Lower leg skin (tissue), 4 donors: Measurements from ENCODE around the gene DTX3. TPM values are rescaled to one million over a fixed set of nuclear protein-coding genes. Genes with fewer than 3 reads are reported as not detected.

Experiments
- DNase-seq, 2 donors: peaks; one replicate each; pipeline ENCODE4 v3.0.0-alpha.2; 2019; ENCODE audit warnings: low spot score in 2 of 2
- H3K4me3 ChIP-seq: fragments of 200-600 bp; sonication (generic); 2 replicates; pipeline ENCODE4 v1.5.1; 2017; ENCODE audit warnings: mild to moderate bottlenecking, low read depth; ENCODE audit not compliant: poor library complexity, severe bottlenecking
- POLR2A ChIP-seq, 2 donors: fragments of 450-650 bp; IDR thresholded peaks; one replicate each; pipeline ENCODE4 v1.6.1; 2016 to 2017; ENCODE audit warnings: antibody characterized with exemption in 2 of 2, mild to moderate bottlenecking in 1 of 2, moderate library complexity in 1 of 2
- WGBS, 2 donors: methylation state at CpG; one replicate each; pipeline ENCODE4 v1.1.5; 2018; 5-methylcytosine and 5-hydroxymethylcytosine counted together
- intact Hi-C: fragments of 100-400 bp; cut with DNase I; formaldehyde crosslinking; loops from one replicate; pipeline ENCODE4 v1.15.0; 2023; ENCODE audit warnings: low total_unique reads
- total RNA-seq, 4 donors: library from RNA; depleted of rRNA; stranded (reverse); fragments of >200 nt; gene quantifications; one replicate each; pipeline ENCODE4 v1.1.0, GENCODE V29; 2016
- TF ChIP-seq, protein P1 (sequence below), 3 donors: fragments of 450-650 bp; IDR thresholded peaks; one replicate each; pipeline ENCODE4 v1.5.1; 2016; ENCODE audit warnings: antibody characterized with exemption in 3 of 3, mild to moderate bottlenecking in 3 of 3, moderate library complexity in 2 of 3

Gene DTX3
- total RNA-seq, 4 donors from 2014 or later, result 6.1 to 17.4 (median 11.4) TPM

DNA sequence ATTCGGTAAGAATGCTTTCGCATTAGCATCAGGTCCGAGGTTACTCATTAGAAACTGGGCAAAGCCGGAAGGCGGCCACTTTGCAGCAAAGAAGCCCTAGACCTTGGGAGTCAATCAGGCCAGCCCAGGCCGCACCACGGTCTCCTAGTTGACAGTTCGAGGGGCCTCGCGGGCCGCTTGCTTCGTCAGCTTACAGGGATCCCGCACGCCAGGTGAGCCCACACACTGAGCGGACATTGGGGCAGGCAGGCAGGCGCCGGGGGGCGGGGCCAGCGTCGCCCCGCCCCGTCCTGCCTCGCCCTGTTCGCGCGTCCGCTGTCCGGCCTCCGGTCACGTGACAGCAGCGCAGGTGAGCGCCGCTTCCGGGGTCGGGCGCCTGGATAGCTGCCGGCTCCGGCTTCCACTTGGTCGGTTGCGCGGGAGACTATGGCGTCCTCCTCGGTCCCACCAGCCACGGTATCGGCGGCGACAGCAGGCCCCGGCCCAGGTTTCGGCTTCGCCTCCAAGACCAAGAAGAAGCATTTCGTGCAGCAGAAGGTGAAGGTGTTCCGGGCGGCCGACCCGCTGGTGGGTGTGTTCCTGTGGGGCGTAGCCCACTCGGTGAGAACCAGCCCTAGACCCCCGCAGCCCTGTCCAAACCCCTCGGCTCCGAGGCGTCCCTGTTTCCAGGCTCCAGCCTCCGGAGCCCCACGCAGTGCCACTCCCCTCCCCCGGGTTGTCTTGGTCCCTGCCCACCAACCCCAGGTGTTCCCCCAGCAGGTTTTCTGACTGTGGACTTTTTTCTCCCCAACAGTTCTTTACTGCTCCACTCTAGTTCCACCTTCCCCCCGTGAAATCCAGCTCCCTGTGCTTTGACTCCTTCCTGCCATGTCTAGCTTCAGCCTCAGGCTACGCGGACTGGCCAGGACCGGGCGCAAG, 13.5 kb upstream of the DTX3 start, which contains the start of gene PIP4K2C:
Gene PIP4K2C, plus strand, starts transcription at position 329 of the 918 bp plus-strand sequence. Its CDS starts 98 bp downstream, at position 427.
- intact Hi-C loops, result no loop called here
- 1 to 2% methylated on average over 42 to 45 of the region's 69 CpGs for WGBS, 2 donors
- peak within 1 kb of the TSS; percentile 91 for H3K4me3 ChIP-seq
- peak; percentile 58 to 95 for DNase-seq
- TF ChIP-seq, protein P1, sequence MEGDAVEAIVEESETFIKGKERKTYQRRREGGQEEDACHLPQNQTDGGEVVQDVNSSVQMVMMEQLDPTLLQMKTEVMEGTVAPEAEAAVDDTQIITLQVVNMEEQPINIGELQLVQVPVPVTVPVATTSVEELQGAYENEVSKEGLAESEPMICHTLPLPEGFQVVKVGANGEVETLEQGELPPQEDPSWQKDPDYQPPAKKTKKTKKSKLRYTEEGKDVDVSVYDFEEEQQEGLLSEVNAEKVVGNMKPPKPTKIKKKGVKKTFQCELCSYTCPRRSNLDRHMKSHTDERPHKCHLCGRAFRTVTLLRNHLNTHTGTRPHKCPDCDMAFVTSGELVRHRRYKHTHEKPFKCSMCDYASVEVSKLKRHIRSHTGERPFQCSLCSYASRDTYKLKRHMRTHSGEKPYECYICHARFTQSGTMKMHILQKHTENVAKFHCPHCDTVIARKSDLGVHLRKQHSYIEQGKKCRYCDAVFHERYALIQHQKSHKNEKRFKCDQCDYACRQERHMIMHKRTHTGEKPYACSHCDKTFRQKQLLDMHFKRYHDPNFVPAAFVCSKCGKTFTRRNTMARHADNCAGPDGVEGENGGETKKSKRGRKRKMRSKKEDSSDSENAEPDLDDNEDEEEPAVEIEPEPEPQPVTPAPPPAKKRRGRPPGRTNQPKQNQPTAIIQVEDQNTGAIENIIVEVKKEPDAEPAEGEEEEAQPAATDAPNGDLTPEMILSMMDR (IDR thresholded peaks at IDR 0.05), result no peak
- TF ChIP-seq POLR2A (IDR thresholded peaks at IDR 0.05), result no peak

DNA sequence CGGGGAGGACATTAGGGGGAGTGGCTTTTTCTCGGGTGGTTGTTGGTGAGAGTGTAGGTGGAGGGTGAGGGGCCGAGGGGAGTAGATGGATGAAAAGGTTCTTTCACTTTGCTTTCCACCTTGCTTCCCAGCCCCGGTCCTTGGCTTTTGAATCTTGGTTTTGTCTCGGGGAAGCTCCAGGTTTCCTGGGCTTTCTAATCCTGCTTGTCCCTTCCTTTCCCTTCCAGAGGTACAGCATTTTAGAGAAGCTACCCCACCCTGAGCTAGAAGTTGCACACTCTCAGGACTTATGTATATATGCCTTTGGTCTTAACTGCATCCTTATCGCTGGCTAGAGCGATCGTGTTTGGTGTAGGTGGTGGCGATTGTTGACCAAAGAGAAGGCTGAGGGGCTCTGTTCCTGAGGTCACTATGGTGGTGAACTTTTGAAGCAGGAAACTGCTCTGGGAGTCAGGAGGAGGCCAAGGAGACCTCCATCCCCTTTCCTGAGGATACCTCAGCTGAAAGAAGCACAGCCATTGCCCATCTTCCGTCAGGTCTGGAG, 12.8 kb upstream of the DTX3 start:
- WGBS, 2 donors, result 43 to 44% methylated on average over 10 of the region's 10 CpGs
- intact Hi-C loops, result no loop called here
- DNase-seq, result no peak
- TF ChIP-seq POLR2A (IDR thresholded peaks at IDR 0.05), result no peak
- TF ChIP-seq, protein P1 (IDR thresholded peaks at IDR 0.05), result no peak
- peak overlapping the region; percentile 91 for H3K4me3 ChIP-seq

DNA sequence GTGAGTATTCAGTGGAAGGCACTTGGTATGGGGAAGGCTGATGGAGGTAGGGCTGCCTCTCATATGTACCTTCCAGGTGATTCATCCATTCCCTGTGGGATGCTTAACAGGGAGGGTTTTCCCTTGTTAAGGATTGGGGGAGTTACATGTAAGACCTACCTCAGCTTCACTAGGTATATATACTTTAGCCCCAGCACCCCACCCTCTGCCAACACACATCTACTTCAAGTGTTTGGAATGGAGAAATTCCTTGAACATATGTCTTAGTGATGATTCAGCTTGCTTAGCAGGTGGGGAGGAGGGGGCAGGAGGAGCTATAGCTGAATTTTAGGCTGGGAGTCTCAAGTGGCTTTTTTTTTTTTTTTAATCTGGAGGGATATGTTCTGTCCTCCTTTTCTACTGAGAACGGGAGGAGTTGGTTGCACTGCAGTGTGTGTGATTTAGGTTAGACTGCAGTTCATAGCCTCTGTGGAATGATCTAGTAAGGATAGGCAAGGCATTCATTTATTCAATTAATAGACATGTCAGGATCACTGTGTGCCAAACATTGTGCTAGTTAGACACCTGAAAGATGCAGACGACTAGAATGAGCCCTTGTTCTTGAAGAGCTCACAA, 12.0 kb upstream of the DTX3 start:
- 58 to 64% methylated on average over 2 of the region's 2 CpGs for WGBS, 2 donors
- H3K4me3 ChIP-seq, result no peak overlapping the region
- TF ChIP-seq, protein P1 (IDR thresholded peaks at IDR 0.05), result no peak
- TF ChIP-seq POLR2A (IDR thresholded peaks at IDR 0.05), result no peak
- intact Hi-C loops, result no loop called here
- DNase-seq, result no peak

DNA sequence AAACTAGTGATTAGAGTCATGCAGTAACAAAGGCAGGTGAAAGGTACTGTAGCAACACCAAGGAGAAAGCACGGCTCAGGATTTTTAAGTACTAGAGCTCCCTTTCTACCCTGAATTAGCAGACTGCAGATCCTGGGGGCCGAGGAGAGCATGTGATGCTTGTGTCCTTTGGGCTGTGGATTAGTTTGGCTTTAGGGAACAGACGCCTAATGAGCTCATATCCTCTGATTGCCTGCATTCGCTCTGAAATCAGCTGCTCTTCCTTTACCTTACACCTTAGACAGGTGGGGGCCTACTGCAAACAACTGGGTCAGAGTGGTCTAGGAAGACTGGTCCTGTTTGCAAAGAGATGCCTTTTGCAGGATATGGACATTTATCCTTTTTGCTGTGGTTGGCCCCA, 11.4 kb upstream of the DTX3 start:
- intact Hi-C loops, result no loop called here
- no peak for TF ChIP-seq POLR2A (IDR thresholded peaks at IDR 0.05)
- TF ChIP-seq, protein P1 (IDR thresholded peaks at IDR 0.05), result no peak
- WGBS, 2 donors, result 75 to 87% methylated on average over 4 of the region's 4 CpGs
- no peak overlapping the region for H3K4me3 ChIP-seq
- DNase-seq, result no peak

DNA sequence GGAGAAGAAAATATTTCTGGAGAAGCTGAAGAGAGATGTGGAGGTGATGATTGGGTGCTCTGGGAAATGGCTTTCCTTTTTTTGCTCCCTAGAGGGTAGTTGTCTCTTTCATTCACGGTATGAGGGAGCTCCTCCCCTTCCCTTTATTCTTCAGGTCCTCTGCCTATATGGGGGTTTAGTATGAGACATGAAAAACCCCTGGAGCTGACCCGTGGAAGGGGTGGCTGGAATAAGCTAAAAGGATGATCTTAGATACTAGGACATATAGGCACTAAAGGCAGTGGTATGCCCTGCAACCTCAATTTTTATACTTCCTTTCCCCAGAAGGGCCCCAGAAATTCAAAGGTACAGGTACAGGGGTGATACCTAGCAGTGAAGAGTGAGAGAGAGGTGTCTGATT, 4.2 kb upstream of the DTX3 start:
- intact Hi-C loops, result no loop called here
- H3K4me3 ChIP-seq, result no peak overlapping the region
- TF ChIP-seq POLR2A (IDR thresholded peaks at IDR 0.05), result no peak
- TF ChIP-seq, protein P1 (IDR thresholded peaks at IDR 0.05), result no peak
- DNase-seq, result no peak
- WGBS, 2 donors, result 58 to 65% methylated on average over 2 of the region's 2 CpGs
